Measurements from ENCODE around the gene NR3C2.

The NR3C2 gene

GRCh38 chr4:148061141-148061481 lies 381.1 kb downstream of the NR3C2 start:
- no peak for DNase-seq (ENCODE audit: low read depth in 2 of 2)
- no peak for TF ChIP-seq CTCF (IDR thresholded peaks at IDR 0.05; ENCODE audit: low read depth, low read length)
- no peak overlapping the region for H3K4me3 ChIP-seq (replicated peaks in 1 of 2; ENCODE audit: low read depth in 2 of 2, low read length in 2 of 2)

- DNase-seq (ENCODE audit: low read depth in 2 of 2), result no peak
- no peak overlapping the region for H3K4me3 ChIP-seq (replicated peaks in 1 of 2; ENCODE audit: low read depth in 2 of 2, low read length in 2 of 2)
- no peak for TF ChIP-seq CTCF (IDR thresholded peaks at IDR 0.05; ENCODE audit: low read depth, low read length)
These were observed 381.7 kb downstream of the NR3C2 start for GRCh38 chr4:148060264-148061140.

GRCh38 chr4:148059617-148060180 lies 382.5 kb downstream of the NR3C2 start:
- no peak for TF ChIP-seq CTCF (IDR thresholded peaks at IDR 0.05; ENCODE audit: low read depth, low read length)
- no peak overlapping the region for H3K4me3 ChIP-seq (replicated peaks in 1 of 2; ENCODE audit: low read depth in 2 of 2, low read length in 2 of 2)
- DNase-seq (ENCODE audit: low read depth in 2 of 2), result no peak

GRCh38 chr4:148057984-148058859 lies 384.0 kb downstream of the NR3C2 start:
- no peak overlapping the region for H3K4me3 ChIP-seq (replicated peaks in 1 of 2; ENCODE audit: low read depth in 2 of 2, low read length in 2 of 2)
- no peak for TF ChIP-seq CTCF (IDR thresholded peaks at IDR 0.05; ENCODE audit: low read depth, low read length)
- DNase-seq (ENCODE audit: low read depth in 2 of 2), result no peak

GRCh38 chr4:148057516-148057915 lies 384.7 kb downstream of the NR3C2 start:
- TF ChIP-seq CTCF (IDR thresholded peaks at IDR 0.05; ENCODE audit: low read depth, low read length), result no peak
- no peak for DNase-seq (ENCODE audit: low read depth in 2 of 2)
- no peak overlapping the region for H3K4me3 ChIP-seq (replicated peaks in 1 of 2; ENCODE audit: low read depth in 2 of 2, low read length in 2 of 2)

- no peak for TF ChIP-seq CTCF (IDR thresholded peaks at IDR 0.05; ENCODE audit: low read depth, low read length)
- no peak overlapping the region for H3K4me3 ChIP-seq (replicated peaks in 1 of 2; ENCODE audit: low read depth in 2 of 2, low read length in 2 of 2)
- DNase-seq (ENCODE audit: low read depth in 2 of 2), result peak; percentile 52 to 70
These were observed 385.3 kb downstream of the NR3C2 start for GRCh38 chr4:148056879-148057278.
